ENCODE data around the gene SSNA1. TPM values are rescaled to one million over a fixed set of nuclear protein-coding genes. Genes with fewer than 3 reads are reported as not detected.

Gene SSNA1
- total RNA-seq, 2 donors from 2014 or later = 67.1 to 72.0 TPM

GRCh38 chr9:137194909-137195308 is 6.4 kb downstream of the SSNA1 start:
- Histone ChIP-seq H3K27ac (peak overlapping the region in 1 of 2 donors; percentile 31), H3K36me3 (peaks cover 12% of the 10 kb centered on the region)

GRCh38 chr9:137195525-137196220 is 7.2 kb downstream of the SSNA1 start:
- Histone ChIP-seq H3K27me3 (no peaks in the 10 kb centered on the region), H3K27ac (no peak overlapping the region), H3K36me3 (peaks cover 4% of the 10 kb centered on the region), H3K9me3 (no peaks in the 10 kb centered on the region), H3K4me3 (no peak overlapping the region), H3K4me1 (peaks cover 0 to 65% of the 10 kb centered on the region in 2 donors)
- TF ChIP-seq, protein P1, sequence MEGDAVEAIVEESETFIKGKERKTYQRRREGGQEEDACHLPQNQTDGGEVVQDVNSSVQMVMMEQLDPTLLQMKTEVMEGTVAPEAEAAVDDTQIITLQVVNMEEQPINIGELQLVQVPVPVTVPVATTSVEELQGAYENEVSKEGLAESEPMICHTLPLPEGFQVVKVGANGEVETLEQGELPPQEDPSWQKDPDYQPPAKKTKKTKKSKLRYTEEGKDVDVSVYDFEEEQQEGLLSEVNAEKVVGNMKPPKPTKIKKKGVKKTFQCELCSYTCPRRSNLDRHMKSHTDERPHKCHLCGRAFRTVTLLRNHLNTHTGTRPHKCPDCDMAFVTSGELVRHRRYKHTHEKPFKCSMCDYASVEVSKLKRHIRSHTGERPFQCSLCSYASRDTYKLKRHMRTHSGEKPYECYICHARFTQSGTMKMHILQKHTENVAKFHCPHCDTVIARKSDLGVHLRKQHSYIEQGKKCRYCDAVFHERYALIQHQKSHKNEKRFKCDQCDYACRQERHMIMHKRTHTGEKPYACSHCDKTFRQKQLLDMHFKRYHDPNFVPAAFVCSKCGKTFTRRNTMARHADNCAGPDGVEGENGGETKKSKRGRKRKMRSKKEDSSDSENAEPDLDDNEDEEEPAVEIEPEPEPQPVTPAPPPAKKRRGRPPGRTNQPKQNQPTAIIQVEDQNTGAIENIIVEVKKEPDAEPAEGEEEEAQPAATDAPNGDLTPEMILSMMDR (IDR thresholded peaks at IDR 0.05) = no peak
- no peak for DNase-seq (ENCODE audit: low spot score)

More at GRCh38 chr9:137194909-137195308, 6.4 kb downstream of the SSNA1 start:
- H3K9me3 ChIP-seq = no peaks in the 10 kb centered on the region
- no peaks in the 10 kb centered on the region for H3K27me3 ChIP-seq
- TF ChIP-seq, protein P1 (IDR thresholded peaks at IDR 0.05) = no peak
- DNase-seq (ENCODE audit: low spot score) = no peak
- no peak overlapping the region for H3K4me3 ChIP-seq
- peaks cover 0 to 72% of the 10 kb centered on the region in 2 donors for H3K4me1 ChIP-seq

- H3K36me3 ChIP-seq = no peaks in the 10 kb centered on the region
- peak overlapping the region in 1 of 2 donors; percentile 71 for H3K4me3 ChIP-seq
- no peaks in the 10 kb centered on the region for H3K27me3 ChIP-seq
- H3K9me3 ChIP-seq = no peaks in the 10 kb centered on the region
- H3K27ac ChIP-seq = no peak overlapping the region
- no peak for DNase-seq (ENCODE audit: low spot score)
- peaks cover 0 to 85% of the 10 kb centered on the region in 2 donors for H3K4me1 ChIP-seq
- TF ChIP-seq, protein P1 (IDR thresholded peaks at IDR 0.05) = no peak
Observed at GRCh38 chr9:137198051-137198901, 9.8 kb downstream of the SSNA1 start.

GRCh38 chr9:137198902-137199283 is 10.4 kb downstream of the SSNA1 start:
- Histone ChIP-seq H3K27ac (no peak overlapping the region), H3K4me1 (peaks cover 0 to 89% of the 10 kb centered on the region in 2 donors)

DNA sequence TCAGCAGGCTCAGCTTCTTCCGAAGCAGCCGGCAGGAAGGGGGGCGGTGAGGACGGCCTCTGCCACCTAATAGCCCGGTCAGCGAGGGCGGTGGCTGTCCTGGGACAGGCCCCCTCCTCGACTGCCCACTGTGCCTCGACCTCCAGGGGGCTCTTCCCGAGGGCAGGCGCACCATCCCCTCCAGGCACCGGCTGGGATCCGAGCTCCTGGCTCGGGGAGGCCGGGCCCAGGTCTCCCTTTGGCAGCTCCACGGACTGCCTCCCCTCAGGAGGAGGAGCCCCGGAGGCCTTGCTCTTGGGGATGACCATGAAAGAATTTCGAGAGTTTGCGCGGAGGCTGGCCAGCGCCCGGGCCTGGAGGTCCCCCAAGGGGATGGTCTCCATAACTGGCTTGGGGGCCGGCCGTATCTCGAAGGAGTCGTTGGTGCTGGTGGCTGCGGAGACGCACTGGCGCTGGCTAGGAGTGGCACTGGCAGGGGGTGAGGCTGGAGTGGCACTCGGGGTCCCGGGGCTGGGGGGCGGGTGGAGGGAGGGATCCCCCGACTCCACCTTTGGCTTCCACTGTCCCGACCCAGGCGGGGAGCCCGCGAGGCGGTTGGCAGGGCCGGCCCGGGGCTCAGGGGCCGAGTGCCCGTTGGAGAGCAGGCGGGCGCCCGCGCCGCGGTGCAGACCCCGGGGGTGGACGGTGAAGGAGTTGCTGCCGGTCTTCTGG is 11.1 kb downstream of the SSNA1 start:
- Histone ChIP-seq H3K4me1 (peaks cover 0 to 89% of the 10 kb centered on the region in 2 donors), H3K36me3 (no peaks in the 10 kb centered on the region), H3K27ac (peak overlapping the region in 1 of 2 donors; percentile 55), H3K4me3 (peak overlapping the region; percentile 38 to 71), H3K27me3 (no peaks in the 10 kb centered on the region), H3K9me3 (no peaks in the 10 kb centered on the region)
- TF ChIP-seq, protein P1 (IDR thresholded peaks at IDR 0.05) = no peak
- DNase-seq (ENCODE audit: low spot score) = no peak

More at GRCh38 chr9:137198902-137199283, 10.4 kb downstream of the SSNA1 start:
- no peak for DNase-seq (ENCODE audit: low spot score)
- TF ChIP-seq, protein P1 (IDR thresholded peaks at IDR 0.05) = no peak
- H3K36me3 ChIP-seq = no peaks in the 10 kb centered on the region
- peak overlapping the region in 1 of 2 donors; percentile 71 for H3K4me3 ChIP-seq
- H3K27me3 ChIP-seq = no peaks in the 10 kb centered on the region
- no peaks in the 10 kb centered on the region for H3K9me3 ChIP-seq
